Naive B cell (primary cell): ENCODE measurements around the gene INPP5E. TPM values are rescaled to one million over a fixed set of nuclear protein-coding genes. Genes with fewer than 3 reads are reported as not detected.

ENCODE experiments used
- ATAC-seq, 2 donors: fragments of 150-1000 bp; cut with Tn5 transposase; 2 replicates each; pipeline ENCODE4 v1.10.0; 2021; ENCODE audit warnings: low read depth in 2 of 2, mild to moderate bottlenecking in 2 of 2, moderate library complexity in 2 of 2
- DNase-seq: peaks from one replicate; pipeline ENCODE4 v3.0.0; 2022
- H3K27ac Mint-ChIP-seq, 6 donors: one replicate each; pipeline ENCODE4 v1.8.0; 2020 to 2022; ENCODE audit warnings: mild to moderate bottlenecking in 6 of 6, mixed read lengths in 6 of 6, moderate library complexity in 5 of 6, inconsistent platforms in 2 of 6
- H3K27me3 Mint-ChIP-seq, 3 donors: one replicate each; pipeline ENCODE4 v1.8.0; 2021 to 2022; ENCODE audit warnings: mixed read lengths in 3 of 3, mild to moderate bottlenecking in 1 of 3
- H3K36me3 Mint-ChIP-seq, 2 donors: one replicate each; pipeline ENCODE4 v1.8.0; 2020 to 2022; ENCODE audit warnings: mixed read lengths in 2 of 2, inconsistent platforms in 1 of 2, mild to moderate bottlenecking in 1 of 2
- H3K4me1 Mint-ChIP-seq, 3 donors: one replicate each; pipeline ENCODE4 v1.8.0; 2020 to 2022; ENCODE audit warnings: mixed read lengths in 3 of 3, inconsistent platforms in 1 of 3, mild to moderate bottlenecking in 1 of 3, moderate library complexity in 1 of 3
- H3K4me3 Mint-ChIP-seq, 8 donors: one replicate each; pipeline ENCODE4 v1.8.0; 2020 to 2022; ENCODE audit warnings: mild to moderate bottlenecking in 8 of 8, mixed read lengths in 8 of 8, moderate library complexity in 8 of 8, inconsistent platforms in 2 of 8
- H3K9me3 Mint-ChIP-seq, 7 donors: one replicate each; pipeline ENCODE4 v1.8.0; 2020 to 2022; ENCODE audit warnings: mixed read lengths in 7 of 7, mild to moderate bottlenecking in 5 of 7, inconsistent platforms in 2 of 7, moderate library complexity in 1 of 7
- polyA plus RNA-seq, 6 donors: library from polyadenylated mRNA; unstranded; fragments of 300-500 nt; fragmentation: Illumina TruSeq; gene quantifications; one replicate each; pipeline ENCODE4 v1.2.3, GENCODE V29; 2021; ENCODE audit warnings: low read depth in 6 of 6

The INPP5E gene
- polyA plus RNA-seq, 6 donors from 2014 or later, result 0.61 to 6.8 (median 3.2) TPM

- Mint-ChIP-seq H3K27ac (no peak overlapping the region), H3K36me3 (peaks cover 4 to 11% of the 10 kb centered on the region in 2 donors), H3K4me1 (peaks cover 9 to 15% (median 13%) of the 10 kb centered on the region in 3 donors), H3K4me3 (no peak overlapping the region), H3K27me3 (no peaks in the 10 kb centered on the region), H3K9me3 (no peaks in the 10 kb centered on the region)
- DNase-seq (no peak), ATAC-seq (no peak)
These were observed 43.5 kb downstream of the INPP5E start for GRCh38 chr9:136396219-136396515.

- no peak overlapping the region for H3K27ac Mint-ChIP-seq
- no peak for ATAC-seq
These were observed 44.1 kb downstream of the INPP5E start for GRCh38 chr9:136395345-136396218.

DNA sequence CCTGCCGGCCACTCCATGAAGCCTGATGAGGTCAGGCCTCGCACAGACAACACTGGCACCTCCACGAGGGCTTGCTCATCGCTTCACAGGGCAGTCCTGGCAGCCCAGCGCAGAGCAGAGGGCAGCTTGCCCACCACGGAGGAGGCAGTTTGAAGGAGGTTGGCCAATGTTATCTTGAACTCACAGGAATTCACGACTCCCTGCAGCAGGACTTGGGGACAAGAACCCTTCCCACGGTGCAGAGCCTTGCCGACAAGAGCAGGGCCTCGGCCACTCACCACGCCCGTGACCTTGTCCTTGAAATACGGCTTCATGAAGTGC, 44.7 kb downstream of the INPP5E start:
- peaks cover 9 to 15% (median 13%) of the 10 kb centered on the region in 3 donors for H3K4me1 Mint-ChIP-seq
- H3K4me3 Mint-ChIP-seq, result no peak overlapping the region
- H3K27ac Mint-ChIP-seq, result no peak overlapping the region
- no peaks in the 10 kb centered on the region for H3K9me3 Mint-ChIP-seq
- H3K36me3 Mint-ChIP-seq, result peaks cover 5 to 12% of the 10 kb centered on the region in 2 donors
- no peaks in the 10 kb centered on the region for H3K27me3 Mint-ChIP-seq
- ATAC-seq (no peak), DNase-seq (no peak)

More at GRCh38 chr9:136395345-136396218, 44.1 kb downstream of the INPP5E start:
- Mint-ChIP-seq H3K9me3 (no peaks in the 10 kb centered on the region), H3K4me1 (peaks cover 9 to 15% (median 13%) of the 10 kb centered on the region in 3 donors), H3K27me3 (no peaks in the 10 kb centered on the region), H3K36me3 (peaks cover 5 to 12% of the 10 kb centered on the region in 2 donors), H3K4me3 (no peak overlapping the region)
- DNase-seq, result no peak

DNA sequence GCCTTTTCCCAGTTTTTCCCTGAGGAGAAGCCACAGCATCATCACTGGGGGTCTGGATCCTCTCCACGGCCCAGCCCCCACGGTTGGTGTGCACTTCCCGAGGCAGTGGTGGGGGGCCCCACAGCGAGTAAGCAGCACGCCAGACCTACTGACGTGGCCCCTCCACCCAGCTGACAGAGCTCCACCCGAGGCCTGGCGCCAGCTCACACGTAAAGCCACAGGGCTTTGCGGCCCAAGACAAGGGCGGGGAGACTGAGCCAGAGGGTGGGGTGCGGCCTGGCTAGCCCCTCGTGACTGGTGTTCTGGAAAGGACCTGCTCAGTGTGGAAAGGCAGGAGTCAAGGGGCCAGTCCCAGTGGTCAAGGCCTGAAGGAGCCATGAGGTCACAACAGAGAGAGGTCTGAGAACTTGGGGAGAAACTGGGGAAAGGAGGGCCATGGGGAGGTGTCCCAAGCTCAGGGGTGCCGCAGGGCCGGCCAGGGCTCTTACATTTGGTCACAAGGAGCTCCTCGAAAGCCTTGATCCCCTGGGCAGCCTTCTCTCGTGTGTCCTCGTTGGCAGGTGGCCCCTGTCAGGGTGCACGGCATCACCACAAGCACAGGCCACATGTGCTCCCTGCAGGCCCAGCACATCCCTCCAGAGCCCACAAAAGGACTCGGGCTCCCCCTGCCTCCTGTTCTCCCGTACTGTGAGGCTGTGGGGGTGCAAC, 45.2 kb downstream of the INPP5E start:
- DNase-seq (no peak), ATAC-seq (no peak)
- Mint-ChIP-seq H3K4me1 (peaks cover 9 to 14% (median 13%) of the 10 kb centered on the region in 3 donors), H3K27me3 (no peaks in the 10 kb centered on the region), H3K9me3 (no peaks in the 10 kb centered on the region), H3K36me3 (peaks cover 9 to 12% of the 10 kb centered on the region in 2 donors), H3K4me3 (no peak overlapping the region), H3K27ac (no peak overlapping the region)

- ATAC-seq, result no peak
- H3K4me1 Mint-ChIP-seq, result peaks cover under 1 to 5% (median 4%) of the 10 kb centered on the region in 3 donors
These were observed 46.1 kb downstream of the INPP5E start for GRCh38 chr9:136393531-136393930.

DNA sequence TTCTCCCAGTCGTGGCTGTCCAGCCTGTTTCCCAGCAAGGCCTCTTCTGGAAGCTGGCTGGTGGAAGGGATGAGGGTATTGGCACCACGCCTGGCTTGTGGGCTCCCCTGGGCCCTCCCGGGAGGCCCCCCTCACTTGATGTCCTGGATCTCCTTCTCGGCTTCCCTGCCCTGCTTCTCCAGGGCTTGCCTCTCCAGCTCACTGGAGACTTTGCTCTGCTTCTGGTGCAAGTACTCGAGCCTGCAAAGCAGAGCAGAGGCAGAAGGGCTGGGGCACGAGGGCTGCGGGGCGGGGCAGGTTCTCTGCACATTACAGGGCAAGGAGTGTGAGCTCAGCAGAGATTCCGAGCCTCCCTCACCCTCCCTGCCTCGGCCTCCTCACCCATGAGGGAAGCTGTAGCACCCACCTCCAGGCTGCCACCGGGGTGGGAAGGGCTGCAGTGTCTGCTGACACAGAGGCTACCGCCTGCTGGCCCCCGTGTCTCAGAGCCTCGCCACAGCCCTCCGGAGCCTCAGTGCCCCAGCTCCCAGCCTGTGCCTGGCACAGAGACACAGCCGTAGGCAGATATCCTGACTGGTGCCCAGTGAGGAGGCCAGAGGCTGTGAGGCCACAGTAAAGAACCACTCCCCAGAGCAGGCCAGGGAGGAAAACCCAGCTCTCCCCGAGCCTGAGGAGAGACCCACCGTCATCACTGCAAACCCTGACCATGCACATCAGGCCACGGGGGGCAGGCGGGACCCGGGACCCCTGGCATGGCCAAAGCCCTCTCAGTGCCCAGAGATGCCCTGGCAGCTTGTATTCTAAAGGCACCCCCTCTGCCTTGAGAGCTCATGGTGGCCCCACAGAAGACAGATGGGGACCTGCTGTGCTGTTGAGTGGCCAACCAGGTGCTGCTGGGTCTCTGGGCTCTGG, 46.9 kb downstream of the INPP5E start:
- Mint-ChIP-seq H3K27me3 (no peaks in the 10 kb centered on the region), H3K36me3 (peaks cover 9 to 12% of the 10 kb centered on the region in 2 donors), H3K27ac (no peak overlapping the region), H3K4me3 (no peak overlapping the region), H3K4me1 (no peaks in the 10 kb centered on the region), H3K9me3 (no peaks in the 10 kb centered on the region)
- ATAC-seq (no peak), DNase-seq (no peak)

More at GRCh38 chr9:136393531-136393930, 46.1 kb downstream of the INPP5E start:
- no peak for DNase-seq
- H3K27ac Mint-ChIP-seq, result no peak overlapping the region
- no peaks in the 10 kb centered on the region for H3K27me3 Mint-ChIP-seq
- H3K9me3 Mint-ChIP-seq, result no peaks in the 10 kb centered on the region
- no peak overlapping the region for H3K4me3 Mint-ChIP-seq
- H3K36me3 Mint-ChIP-seq, result peaks cover 9 to 12% of the 10 kb centered on the region in 2 donors

- Mint-ChIP-seq H3K4me3 (no peak overlapping the region), H3K4me1 (no peaks in the 10 kb centered on the region), H3K9me3 (no peaks in the 10 kb centered on the region), H3K27ac (peak overlapping the region in 1 of 6 donors; percentile 69), H3K36me3 (peaks cover 9 to 12% of the 10 kb centered on the region in 2 donors), H3K27me3 (no peaks in the 10 kb centered on the region)
- DNase-seq (no peak), ATAC-seq (no peak)
These were observed 47.7 kb downstream of the INPP5E start for GRCh38 chr9:136391737-136392537.

GRCh38 chr9:136389396-136389795, 50.2 kb downstream of the INPP5E start:
- H3K4me1 Mint-ChIP-seq, result no peaks in the 10 kb centered on the region
- no peak overlapping the region for H3K4me3 Mint-ChIP-seq
- no peak for DNase-seq
- H3K9me3 Mint-ChIP-seq, result no peaks in the 10 kb centered on the region
- no peak overlapping the region for H3K27ac Mint-ChIP-seq
- peaks cover 12 to 14% of the 10 kb centered on the region in 2 donors for H3K36me3 Mint-ChIP-seq
- H3K27me3 Mint-ChIP-seq, result no peaks in the 10 kb centered on the region
- no peak for ATAC-seq

DNA sequence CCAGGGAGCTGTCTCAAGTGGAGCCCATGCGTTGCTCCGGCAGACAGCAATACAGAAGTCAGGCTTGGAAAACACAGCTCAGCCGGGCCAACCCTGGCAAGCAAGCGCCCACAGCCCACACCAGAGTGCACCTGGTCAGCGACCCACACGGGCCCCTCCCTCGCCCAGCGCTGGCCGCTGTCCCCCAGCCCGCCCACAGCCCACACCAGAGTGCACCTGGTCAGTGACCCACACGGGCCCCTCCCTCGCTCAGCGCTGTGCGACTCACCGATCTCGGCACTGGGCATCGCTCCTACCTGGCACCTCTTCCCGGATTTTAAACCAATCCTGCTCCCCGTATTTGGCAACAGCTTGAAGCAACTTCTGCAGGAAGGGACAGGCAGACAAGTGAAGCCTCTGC, 52.4 kb downstream of the INPP5E start:
- ATAC-seq (no peak), DNase-seq (no peak)
- Mint-ChIP-seq H3K4me1 (no peaks in the 10 kb centered on the region), H3K9me3 (no peaks in the 10 kb centered on the region), H3K36me3 (peaks cover 12 to 15% of the 10 kb centered on the region in 2 donors), H3K27me3 (no peaks in the 10 kb centered on the region), H3K4me3 (no peak overlapping the region), H3K27ac (no peak overlapping the region)

- DNase-seq, result no peak
- Mint-ChIP-seq H3K9me3 (no peaks in the 10 kb centered on the region), H3K4me3 (no peak overlapping the region), H3K27ac (peak overlapping the region in 2 of 6 donors; percentile 3 to 10), H3K36me3 (peaks cover 0 to 10% of the 10 kb centered on the region in 2 donors), H3K4me1 (no peaks in the 10 kb centered on the region), H3K27me3 (no peaks in the 10 kb centered on the region)
- ATAC-seq, result no peak
These were observed 53.6 kb downstream of the INPP5E start for GRCh38 chr9:136386018-136386417.

- H3K27me3 Mint-ChIP-seq, result no peaks in the 10 kb centered on the region
- H3K27ac Mint-ChIP-seq, result peak overlapping the region in 1 of 6 donors; percentile 65
- no peak overlapping the region for H3K4me3 Mint-ChIP-seq
- peaks cover 0 to 10% of the 10 kb centered on the region in 2 donors for H3K36me3 Mint-ChIP-seq
- no peak for DNase-seq
- no peaks in the 10 kb centered on the region for H3K4me1 Mint-ChIP-seq
- H3K9me3 Mint-ChIP-seq, result no peaks in the 10 kb centered on the region
- ATAC-seq, result no peak
These were observed 54.6 kb downstream of the INPP5E start for GRCh38 chr9:136385015-136385414.

GRCh38 chr9:136383436-136383835, 56.2 kb downstream of the INPP5E start:
- DNase-seq (no peak), ATAC-seq (no peak)
- H3K36me3 Mint-ChIP-seq, result peaks cover 0 to 5% of the 10 kb centered on the region in 2 donors
- no peaks in the 10 kb centered on the region for H3K4me1 Mint-ChIP-seq
- no peaks in the 10 kb centered on the region for H3K27me3 Mint-ChIP-seq
- no peak overlapping the region for H3K4me3 Mint-ChIP-seq
- H3K9me3 Mint-ChIP-seq, result no peaks in the 10 kb centered on the region
- peak overlapping the region in 1 of 6 donors; percentile 63 for H3K27ac Mint-ChIP-seq
